Neural cell (in vitro differentiated cells): Measurements from ENCODE around the gene SPATA22. TPM values are rescaled to one million over a fixed set of nuclear protein-coding genes. Genes with fewer than 3 reads are reported as not detected.
"Not testable (repeated sequence)": the region's sequence is repeated elsewhere in the genome, so short reads cannot be mapped to it uniquely, and the experiment has no call there.

Experiments
- H2AFZ ChIP-seq: fragments of 200-600, 300-800 bp; sonication (generic), shearing (Covaris generic); 2 replicates; pipeline ENCODE4 v1.6.0; 2014; ENCODE audit warnings: low read depth, mild to moderate bottlenecking, antibody characterized with exemption, low read length, moderate library complexity
- H3F3A ChIP-seq: fragments of 200-600 bp; shearing (Covaris generic); 2 replicates; pipeline ENCODE4 v1.6.1; 2016; ENCODE audit warnings: mild to moderate bottlenecking, moderate library complexity, mixed read lengths, antibody characterized with exemption, low read length; ENCODE audit not compliant: insufficient read depth, poor library complexity, severe bottlenecking
- H3K27ac ChIP-seq: fragments of 200-600, 300-800 bp; sonication (generic), shearing (Covaris generic); 2 replicates; pipeline ENCODE4 v1.5.1; 2014; ENCODE audit warnings: mild to moderate bottlenecking, low read length, moderate library complexity
- H3K27me3 ChIP-seq: fragments of 300-800, 200-600 bp; sonication (generic), shearing (Covaris generic); 2 replicates; pipeline ENCODE4 v1.6.0; 2014; ENCODE audit warnings: mild to moderate bottlenecking, low read depth, low read length, moderate library complexity; ENCODE audit not compliant: insufficient read depth
- H3K36me3 ChIP-seq: fragments of 300-800, 200-600 bp; sonication (generic), shearing (Covaris generic); 2 replicates; pipeline ENCODE4 v1.5.1; 2014; ENCODE audit warnings: mild to moderate bottlenecking, antibody characterized with exemption, low read length, moderate library complexity; ENCODE audit not compliant: insufficient read depth
- H3K4me2 ChIP-seq: fragments of 300-800, 200-600 bp; sonication (generic), shearing (Covaris generic); 2 replicates; pipeline ENCODE4 v1.6.0; 2014; ENCODE audit warnings: mild to moderate bottlenecking, low read length
- H3K4me3 ChIP-seq: fragments of 300-800, 200-600 bp; sonication (generic), shearing (Covaris generic); 2 replicates; pipeline ENCODE4 v1.5.1; 2014; ENCODE audit warnings: mild to moderate bottlenecking, low read length, moderate library complexity
- H3K79me2 ChIP-seq: fragments of 200-600 bp; shearing (Covaris generic); replicated peaks from 2 replicates; pipeline ENCODE4 v1.6.0; 2014; ENCODE audit warnings: mild to moderate bottlenecking, low read length, moderate library complexity; ENCODE audit not compliant: insufficient read depth
- H3K9ac ChIP-seq: fragments of 300-800, 200-600 bp; sonication (generic), shearing (Covaris generic); 2 replicates; pipeline ENCODE4 v1.6.1; 2016; ENCODE audit warnings: mild to moderate bottlenecking, low read length, mixed read lengths
- H3K9me2 ChIP-seq: fragments of 200-600 bp; shearing (Covaris generic); 2 replicates; pipeline ENCODE4 v1.6.1; 2016; ENCODE audit warnings: mild to moderate bottlenecking, low read length, mixed read lengths; ENCODE audit not compliant: insufficient read depth
- H3K9me3 ChIP-seq: fragments of 200-600, 300-800 bp; sonication (generic), shearing (Covaris generic); 2 replicates; pipeline ENCODE4 v1.6.1; 2016; ENCODE audit warnings: mild to moderate bottlenecking, mixed run types, low read length, moderate library complexity, mixed read lengths
- H4K20me1 ChIP-seq: fragments of 200-600 bp; shearing (Covaris generic); 2 replicates; pipeline ENCODE4 v1.6.1; 2016; ENCODE audit warnings: mild to moderate bottlenecking, mixed run types; ENCODE audit not compliant: insufficient read depth
- EP300 ChIP-seq: fragments of 450-650 bp; conservative IDR thresholded peaks from 2 replicates; pipeline ENCODE4 v1.6.1; 2014; ENCODE audit warnings: antibody characterized with exemption, mild to moderate bottlenecking, moderate library complexity; ENCODE audit not compliant: poor library complexity, severe bottlenecking
- EZH2 ChIP-seq: fragments of 200-600, 300-800 bp; shearing (Covaris generic), sonication (generic); IDR thresholded peaks from 2 replicates; pipeline ENCODE4 v1.6.1; 2014; ENCODE audit warnings: antibody characterized with exemption, low read length, borderline replicate concordance, mild to moderate bottlenecking; ENCODE audit not compliant: insufficient read depth, poor library complexity, severe bottlenecking
- MXI1 ChIP-seq: fragments of 450-650 bp; conservative IDR thresholded peaks from 2 replicates; pipeline ENCODE4 v1.6.1; 2014; ENCODE audit warnings: antibody characterized with exemption, mild to moderate bottlenecking; ENCODE audit not compliant: poor library complexity, severe bottlenecking
- POLR2AphosphoS5 ChIP-seq: IDR thresholded peaks from 2 replicates; pipeline ENCODE4 v1.6.1; 2012
- RAD21 ChIP-seq: fragments of 450-650 bp; conservative IDR thresholded peaks from 2 replicates; pipeline ENCODE4 v1.6.1; 2014; ENCODE audit warnings: antibody characterized with exemption, mild to moderate bottlenecking, moderate library complexity
- SMC3 ChIP-seq: fragments of 450-650 bp; conservative IDR thresholded peaks from 2 replicates; pipeline ENCODE4 v1.6.1; 2014; ENCODE audit warnings: antibody characterized with exemption, mild to moderate bottlenecking, moderate library complexity; ENCODE audit not compliant: poor library complexity
- TAF1 ChIP-seq: IDR thresholded peaks from 2 replicates; pipeline ENCODE4 v1.6.1; 2012; ENCODE audit warnings: low read depth
- polyA plus RNA-seq: library from polyadenylated mRNA; depleted of rRNA; stranded (reverse); fragments of >200 nt; gene quantifications from 2 replicates; pipeline ENCODE4 v1.2.3, GENCODE V29; 2014
- TF ChIP-seq, protein P1 (sequence below): fragments of 450-650 bp; IDR thresholded peaks from 2 replicates; pipeline ENCODE4 v1.5.1; 2014; ENCODE audit warnings: antibody characterized with exemption, mild to moderate bottlenecking, moderate library complexity; ENCODE audit not compliant: poor library complexity, severe bottlenecking
- TF ChIP-seq, protein P2 (sequence below): IDR thresholded peaks from 2 replicates; pipeline ENCODE4 v1.6.1; 2012; ENCODE audit warnings: borderline replicate concordance

The SPATA22 gene
- polyA plus RNA-seq, 1 donor from 2014 or later: not detected

DNA sequence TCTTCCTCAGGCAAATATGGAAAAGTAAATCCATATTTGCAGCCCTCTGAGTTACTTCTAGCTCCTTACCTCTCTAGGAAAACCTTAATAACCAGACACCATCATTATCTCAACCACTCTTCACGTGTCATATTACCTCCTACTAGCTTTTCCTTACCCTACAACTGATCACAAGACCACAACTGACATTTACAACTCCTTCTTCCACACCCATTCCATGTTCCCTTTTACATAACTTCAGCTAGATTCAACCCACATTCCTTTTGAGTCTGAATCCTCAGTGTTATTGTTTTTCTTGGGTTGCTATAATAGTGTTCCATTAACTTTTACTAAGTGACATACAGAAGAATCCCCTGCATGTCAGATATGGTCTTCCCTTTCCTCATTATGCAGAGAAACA, 33.3 kb downstream of the SPATA22 start:
- no peaks in the 10 kb centered on the region for H3K36me3 ChIP-seq
- H4K20me1 ChIP-seq: no peaks in the 10 kb centered on the region
- H3K9me2 ChIP-seq: no peaks in the 10 kb centered on the region
- no peak overlapping the region for H3K9ac ChIP-seq
- H3K27me3 ChIP-seq: no peaks in the 10 kb centered on the region
- H3F3A ChIP-seq: no peaks in the 10 kb centered on the region
- no peak overlapping the region for H3K4me2 ChIP-seq
- no peaks in the 10 kb centered on the region for H3K9me3 ChIP-seq
- H3K27ac ChIP-seq: no peak overlapping the region
- no peak overlapping the region for H2AFZ ChIP-seq
- no peaks in the 10 kb centered on the region for H3K79me2 ChIP-seq
- H3K4me3 ChIP-seq: no peak overlapping the region
- TF ChIP-seq, protein P1, sequence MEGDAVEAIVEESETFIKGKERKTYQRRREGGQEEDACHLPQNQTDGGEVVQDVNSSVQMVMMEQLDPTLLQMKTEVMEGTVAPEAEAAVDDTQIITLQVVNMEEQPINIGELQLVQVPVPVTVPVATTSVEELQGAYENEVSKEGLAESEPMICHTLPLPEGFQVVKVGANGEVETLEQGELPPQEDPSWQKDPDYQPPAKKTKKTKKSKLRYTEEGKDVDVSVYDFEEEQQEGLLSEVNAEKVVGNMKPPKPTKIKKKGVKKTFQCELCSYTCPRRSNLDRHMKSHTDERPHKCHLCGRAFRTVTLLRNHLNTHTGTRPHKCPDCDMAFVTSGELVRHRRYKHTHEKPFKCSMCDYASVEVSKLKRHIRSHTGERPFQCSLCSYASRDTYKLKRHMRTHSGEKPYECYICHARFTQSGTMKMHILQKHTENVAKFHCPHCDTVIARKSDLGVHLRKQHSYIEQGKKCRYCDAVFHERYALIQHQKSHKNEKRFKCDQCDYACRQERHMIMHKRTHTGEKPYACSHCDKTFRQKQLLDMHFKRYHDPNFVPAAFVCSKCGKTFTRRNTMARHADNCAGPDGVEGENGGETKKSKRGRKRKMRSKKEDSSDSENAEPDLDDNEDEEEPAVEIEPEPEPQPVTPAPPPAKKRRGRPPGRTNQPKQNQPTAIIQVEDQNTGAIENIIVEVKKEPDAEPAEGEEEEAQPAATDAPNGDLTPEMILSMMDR: no peak
- TF ChIP-seq RAD21 (no peak), TAF1 (no peak), SMC3 (no peak), EP300 (no peak), POLR2AphosphoS5 (no peak), EZH2 (no peak), MXI1 (no peak)
- TF ChIP-seq, protein P2, sequence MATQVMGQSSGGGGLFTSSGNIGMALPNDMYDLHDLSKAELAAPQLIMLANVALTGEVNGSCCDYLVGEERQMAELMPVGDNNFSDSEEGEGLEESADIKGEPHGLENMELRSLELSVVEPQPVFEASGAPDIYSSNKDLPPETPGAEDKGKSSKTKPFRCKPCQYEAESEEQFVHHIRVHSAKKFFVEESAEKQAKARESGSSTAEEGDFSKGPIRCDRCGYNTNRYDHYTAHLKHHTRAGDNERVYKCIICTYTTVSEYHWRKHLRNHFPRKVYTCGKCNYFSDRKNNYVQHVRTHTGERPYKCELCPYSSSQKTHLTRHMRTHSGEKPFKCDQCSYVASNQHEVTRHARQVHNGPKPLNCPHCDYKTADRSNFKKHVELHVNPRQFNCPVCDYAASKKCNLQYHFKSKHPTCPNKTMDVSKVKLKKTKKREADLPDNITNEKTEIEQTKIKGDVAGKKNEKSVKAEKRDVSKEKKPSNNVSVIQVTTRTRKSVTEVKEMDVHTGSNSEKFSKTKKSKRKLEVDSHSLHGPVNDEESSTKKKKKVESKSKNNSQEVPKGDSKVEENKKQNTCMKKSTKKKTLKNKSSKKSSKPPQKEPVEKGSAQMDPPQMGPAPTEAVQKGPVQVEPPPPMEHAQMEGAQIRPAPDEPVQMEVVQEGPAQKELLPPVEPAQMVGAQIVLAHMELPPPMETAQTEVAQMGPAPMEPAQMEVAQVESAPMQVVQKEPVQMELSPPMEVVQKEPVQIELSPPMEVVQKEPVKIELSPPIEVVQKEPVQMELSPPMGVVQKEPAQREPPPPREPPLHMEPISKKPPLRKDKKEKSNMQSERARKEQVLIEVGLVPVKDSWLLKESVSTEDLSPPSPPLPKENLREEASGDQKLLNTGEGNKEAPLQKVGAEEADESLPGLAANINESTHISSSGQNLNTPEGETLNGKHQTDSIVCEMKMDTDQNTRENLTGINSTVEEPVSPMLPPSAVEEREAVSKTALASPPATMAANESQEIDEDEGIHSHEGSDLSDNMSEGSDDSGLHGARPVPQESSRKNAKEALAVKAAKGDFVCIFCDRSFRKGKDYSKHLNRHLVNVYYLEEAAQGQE: no peak

DNA sequence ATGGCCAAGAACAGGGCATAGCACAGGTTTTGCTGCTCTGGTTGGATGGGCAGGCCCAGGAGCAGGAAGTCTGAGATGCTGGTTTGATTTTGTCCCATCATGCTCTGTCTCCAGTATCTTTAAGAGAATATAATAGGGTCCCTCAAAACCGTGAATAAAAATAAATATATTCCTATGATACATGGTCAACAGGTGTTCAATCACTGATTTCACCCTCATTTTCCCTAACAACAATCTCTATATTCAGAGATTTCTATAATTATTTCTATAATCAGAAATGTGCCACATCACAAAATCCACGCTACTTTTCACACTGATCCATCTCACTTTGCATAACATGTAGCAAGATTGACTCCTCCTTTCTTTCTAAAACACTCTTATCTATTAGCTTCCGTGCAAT, 37.9 kb downstream of the SPATA22 start, which contains the start of gene OR1E2:
TSS of gene OR1E2 (minus strand) at position 101 of the 400 bp plus-strand sequence. CDS start at position 101, 0 bp downstream.
- TF ChIP-seq EZH2: no peak
- TF ChIP-seq, protein P1: no peak
- no peak for TF ChIP-seq EP300
- TF ChIP-seq, protein P2: no peak
- TF ChIP-seq TAF1: no peak
- no peak for TF ChIP-seq POLR2AphosphoS5
- no peak for TF ChIP-seq SMC3
- no peak for TF ChIP-seq RAD21
- no peak for TF ChIP-seq MXI1
- no peaks in the 10 kb centered on the region for H3F3A ChIP-seq
- no peak within 1 kb of the TSS for H2AFZ ChIP-seq
- no peaks in the 10 kb centered on the region for H3K9me2 ChIP-seq
- no peaks in the 10 kb centered on the region for H3K9me3 ChIP-seq
- H3K79me2 ChIP-seq: no peaks in the 10 kb centered on the region
- H3K27ac ChIP-seq: no peak within 1 kb of the TSS
- no peaks in the 10 kb centered on the region for H4K20me1 ChIP-seq
- no peak within 1 kb of the TSS for H3K4me2 ChIP-seq
- no peaks in the 10 kb centered on the region for H3K27me3 ChIP-seq
- H3K9ac ChIP-seq: no peak within 1 kb of the TSS
- H3K36me3 ChIP-seq: no peaks in the 10 kb centered on the region
- no peak within 1 kb of the TSS for H3K4me3 ChIP-seq

DNA sequence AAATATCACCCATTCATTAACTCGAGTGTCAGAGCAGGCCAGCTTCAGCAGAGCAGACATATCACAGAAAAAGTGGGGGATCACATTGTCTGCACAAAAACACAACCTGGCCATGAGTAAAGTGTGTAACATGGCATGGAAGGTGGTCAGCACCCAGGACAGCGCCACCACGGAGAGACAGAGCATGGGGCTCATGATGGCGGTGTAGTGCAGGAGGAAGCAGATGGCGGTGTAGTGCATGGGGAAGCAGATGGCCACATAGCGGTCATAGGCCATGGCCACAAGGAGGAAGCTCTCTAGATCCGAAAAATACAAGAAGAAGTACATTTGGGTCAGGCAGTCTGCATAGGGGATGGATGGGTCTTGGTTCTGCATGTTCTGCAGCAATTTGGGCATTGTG, 38.4 kb downstream of the SPATA22 start:
- H3F3A ChIP-seq, H3K79me2 ChIP-seq, H3K4me3 ChIP-seq, H3K4me2 ChIP-seq, H3K9me2 ChIP-seq, H3K27me3 ChIP-seq, H4K20me1 ChIP-seq, H3K36me3 ChIP-seq, H3K27ac ChIP-seq, H3K9ac ChIP-seq, H2AFZ ChIP-seq, H3K9me3 ChIP-seq: not testable (repeated sequence)
